Fibroblast of villous mesenchyme (primary cell): ENCODE measurements around the gene PTH2R. TPM values are rescaled to one million over a fixed set of nuclear protein-coding genes. Genes with fewer than 3 reads are reported as not detected.

Source experiments
- DNase-seq: peaks from one replicate; pipeline ENCODE4 v3.0.0-alpha.2; 2010; ENCODE audit warnings: low read depth
- H3K4me3 ChIP-seq: 2 replicates; pipeline ENCODE4 v1.5.1; 2011; ENCODE audit warnings: low read depth, mild to moderate bottlenecking, low read length
- CTCF ChIP-seq: IDR thresholded peaks from 2 replicates; pipeline ENCODE4 v1.5.1; 2012; ENCODE audit warnings: low read depth, mild to moderate bottlenecking, low read length; ENCODE audit not compliant: insufficient read depth
- total RNA-seq: library from RNA; depleted of rRNA; stranded (reverse); fragments of >200 nt; gene quantifications from 2 replicates; pipeline ENCODE4 v1.2.3, GENCODE V29; 2012

PTH2R gene
- total RNA-seq, 1 donor: 0.43 TPM

GRCh38 chr2:208541989-208542464 lies 135.4 kb downstream of the PTH2R start:
- no peak for DNase-seq
- TF ChIP-seq CTCF: no peak
- no peak overlapping the region for H3K4me3 ChIP-seq

DNA sequence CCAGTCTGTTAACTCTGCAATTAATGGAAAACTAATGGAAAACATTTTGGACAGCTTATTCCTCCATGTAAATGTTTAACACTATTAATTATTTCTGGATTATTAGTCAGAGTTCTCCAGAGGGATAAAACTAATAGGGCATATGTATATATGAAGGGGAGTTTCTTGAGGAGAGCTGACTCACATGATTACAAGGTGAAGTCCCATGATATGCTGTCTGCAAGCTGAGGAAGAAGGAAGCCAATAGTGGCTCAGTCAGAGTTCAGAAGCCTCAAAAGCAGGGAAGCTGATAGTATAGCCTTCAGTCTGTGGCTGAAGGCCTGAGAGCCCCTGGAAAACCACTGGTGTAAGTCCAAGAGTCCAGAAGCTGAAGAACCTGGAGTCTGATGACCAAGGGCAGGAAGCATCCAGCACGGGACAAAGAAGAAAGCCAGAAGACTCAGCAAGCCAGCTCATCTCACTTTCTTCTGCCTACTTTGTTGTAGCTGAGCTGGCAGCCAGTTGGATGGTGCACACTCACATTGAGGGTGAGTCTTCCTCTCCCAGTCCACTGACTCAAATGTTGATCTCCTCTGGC lies 136.0 kb downstream of the PTH2R start:
- H3K4me3 ChIP-seq: no peak overlapping the region
- DNase-seq: no peak
- TF ChIP-seq CTCF: no peak

Other genes with a start within 250 kb of the PTH2R start
- not detected in 2 replicates for gene CRYGA, start 243.2 kb upstream of the PTH2R start, total RNA-seq
- gene C2orf80, start 216.8 kb upstream of the PTH2R start, total RNA-seq: not detected in 2 replicates
- gene IDH1, start 151.7 kb upstream of the PTH2R start, total RNA-seq: 203 and 215 TPM in 2 replicates
- 36.1 and 46.6 TPM in 2 replicates for gene PIKFYVE, start 140.5 kb upstream of the PTH2R start, total RNA-seq